CD4-positive, alpha-beta T cell treated with Interleukin-15 for 1 hour (primary cell): Measurements from ENCODE around the gene ZSCAN23.
A peak's percentile ranks its signal among the peaks of the same experiment; 100 is the strongest.
"Not testable (repeated sequence)": the region's sequence is repeated elsewhere in the genome, so short reads cannot be mapped to it uniquely, and the experiment has no call there.

Experiments used
- DNase-seq: peaks from one replicate; pipeline ENCODE4 v3.0.0-alpha.2; 2020

Gene ZSCAN23

GRCh38 chr6:28436404-28436803 is 6.9 kb downstream of the ZSCAN23 start:
- no peak for DNase-seq

GRCh38 chr6:28433119-28433518 is 10.2 kb downstream of the ZSCAN23 start:
- DNase-seq, result no peak

GRCh38 chr6:28429781-28430180 is 13.5 kb downstream of the ZSCAN23 start:
- DNase-seq, result no peak

- no peak for DNase-seq
Observed at GRCh38 chr6:28425944-28426541, 17.2 kb downstream of the ZSCAN23 start.

GRCh38 chr6:28424163-28424562 is 19.1 kb downstream of the ZSCAN23 start:
- DNase-seq, result no peak

- DNase-seq, result no peak
Observed at GRCh38 chr6:28423546-28423945, 19.7 kb downstream of the ZSCAN23 start.

GRCh38 chr6:28413681-28414080 is 29.6 kb downstream of the ZSCAN23 start:
- no peak for DNase-seq

- DNase-seq, result no peak
Observed at GRCh38 chr6:28410767-28411166, 32.5 kb downstream of the ZSCAN23 start.

GRCh38 chr6:28408076-28408802 is 35.1 kb downstream of the ZSCAN23 start:
- no peak for DNase-seq

GRCh38 chr6:28407401-28407800 is 35.9 kb downstream of the ZSCAN23 start:
- no peak for DNase-seq

- DNase-seq, result not testable (repeated sequence)
Observed at GRCh38 chr6:28403923-28404322, 39.4 kb downstream of the ZSCAN23 start.

- no peak for DNase-seq
Observed at GRCh38 chr6:28402197-28402596, 41.1 kb downstream of the ZSCAN23 start.

GRCh38 chr6:28401172-28401571 is 42.1 kb downstream of the ZSCAN23 start:
- no peak for DNase-seq

- no peak for DNase-seq
Observed at GRCh38 chr6:28400122-28400451, 43.2 kb downstream of the ZSCAN23 start.

GRCh38 chr6:28399350-28400121 is 43.8 kb downstream of the ZSCAN23 start, which contains the start of gene ZSCAN12:
ZSCAN12 (minus strand) TSS chr6:28399747; CDS start chr6:28398405, 1,342 bp downstream.
- DNase-seq, result peak; percentile 83

GRCh38 chr6:28395918-28396317 is 47.4 kb downstream of the ZSCAN23 start:
- no peak for DNase-seq

GRCh38 chr6:28393912-28394662 is 49.2 kb downstream of the ZSCAN23 start:
- no peak for DNase-seq

- no peak for DNase-seq
Observed at GRCh38 chr6:28390688-28391087, 52.6 kb downstream of the ZSCAN23 start.

- no peak for DNase-seq
Observed at GRCh38 chr6:28384143-28384533, 59.2 kb downstream of the ZSCAN23 start.

- peak; percentile 80 for DNase-seq
Observed at GRCh38 chr6:28383235-28384142, 59.8 kb downstream of the ZSCAN23 start.
